Gastrocnemius medialis (tissue), 4 donors: Measurements from ENCODE around the gene SEMA3C.

ENCODE experiments used
- POLR2A ChIP-seq, 2 donors: fragments of 450-650 bp; IDR thresholded peaks; one replicate each; pipeline ENCODE4 v1.6.1; 2017; ENCODE audit warnings: antibody characterized with exemption in 2 of 2, mild to moderate bottlenecking in 2 of 2, moderate library complexity in 2 of 2
- TF ChIP-seq, protein P1 (sequence below), 5 experiments: fragments of 450-650 bp in 3 of 5; fragments of 200-600 bp in 2 of 5; sonication (generic) in 2 of 5; IDR thresholded peaks in 4 of 5; conservative IDR thresholded peaks in 1 of 5; 1 replicate in 4 of 5; 2 replicates in 1 of 5; pipeline ENCODE4 v1.5.1; 2016 to 2019; ENCODE audit warnings: antibody characterized with exemption in 5 of 5, mild to moderate bottlenecking in 3 of 5, moderate library complexity in 3 of 5

DNA sequence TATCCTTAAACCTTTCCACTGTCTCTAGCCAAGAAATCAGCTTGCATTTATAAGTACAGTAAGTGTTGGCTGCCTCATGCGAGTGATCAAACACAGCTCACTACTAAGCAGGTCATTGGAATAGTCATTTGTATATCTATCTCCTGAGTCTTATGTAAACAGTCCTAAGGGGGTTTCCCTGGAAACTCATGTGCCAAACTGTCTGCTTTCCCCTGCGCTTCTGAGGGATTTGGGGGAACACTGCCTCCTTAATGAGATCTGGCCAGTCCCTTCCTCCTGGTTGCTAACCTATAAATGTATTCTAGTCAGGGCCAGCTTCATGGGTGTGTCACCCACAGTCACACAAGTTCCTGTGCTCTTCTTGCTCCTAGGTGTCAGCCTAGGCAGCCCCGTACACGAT lies 147.3 kb downstream of the SEMA3C start:
- TF ChIP-seq, protein P1, sequence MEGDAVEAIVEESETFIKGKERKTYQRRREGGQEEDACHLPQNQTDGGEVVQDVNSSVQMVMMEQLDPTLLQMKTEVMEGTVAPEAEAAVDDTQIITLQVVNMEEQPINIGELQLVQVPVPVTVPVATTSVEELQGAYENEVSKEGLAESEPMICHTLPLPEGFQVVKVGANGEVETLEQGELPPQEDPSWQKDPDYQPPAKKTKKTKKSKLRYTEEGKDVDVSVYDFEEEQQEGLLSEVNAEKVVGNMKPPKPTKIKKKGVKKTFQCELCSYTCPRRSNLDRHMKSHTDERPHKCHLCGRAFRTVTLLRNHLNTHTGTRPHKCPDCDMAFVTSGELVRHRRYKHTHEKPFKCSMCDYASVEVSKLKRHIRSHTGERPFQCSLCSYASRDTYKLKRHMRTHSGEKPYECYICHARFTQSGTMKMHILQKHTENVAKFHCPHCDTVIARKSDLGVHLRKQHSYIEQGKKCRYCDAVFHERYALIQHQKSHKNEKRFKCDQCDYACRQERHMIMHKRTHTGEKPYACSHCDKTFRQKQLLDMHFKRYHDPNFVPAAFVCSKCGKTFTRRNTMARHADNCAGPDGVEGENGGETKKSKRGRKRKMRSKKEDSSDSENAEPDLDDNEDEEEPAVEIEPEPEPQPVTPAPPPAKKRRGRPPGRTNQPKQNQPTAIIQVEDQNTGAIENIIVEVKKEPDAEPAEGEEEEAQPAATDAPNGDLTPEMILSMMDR (IDR thresholded peaks at IDR 0.05 in 4 of 5, conservative IDR thresholded peaks at IDR 0.05 in 1 of 5) = no peak
- TF ChIP-seq POLR2A (IDR thresholded peaks at IDR 0.05) = no peak
